NCI-H2227 (cell line): ENCODE results near the gene TUNAR.
A peak's percentile ranks its signal among the peaks of the same experiment; 100 is the strongest.

Experiments used
- DNase-seq: peaks from one replicate; lab custom pipeline; 2025; ENCODE audit not compliant: unreplicated experiment; lab: John Stamatoyannopoulos, UW

Gene TUNAR

DNA sequence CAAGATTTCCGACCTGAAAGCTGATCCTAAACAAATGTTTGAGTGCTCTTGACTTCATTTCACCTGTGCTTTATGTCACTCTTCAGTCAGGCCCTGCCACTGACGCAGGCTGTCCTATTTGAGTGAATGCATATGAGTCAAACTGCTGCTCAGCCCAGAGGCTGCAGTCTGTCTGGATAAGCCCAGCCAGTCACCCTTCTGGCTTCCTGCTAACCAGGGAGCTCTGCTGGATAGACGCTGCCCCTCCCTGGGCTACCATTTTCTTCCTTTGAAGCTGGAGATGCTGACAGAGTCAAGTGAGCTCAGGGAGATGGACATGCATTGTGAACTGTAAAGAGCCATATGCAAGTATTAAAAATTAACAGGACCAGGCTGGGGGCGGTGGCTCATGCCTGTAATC is 5.1 kb upstream of the TUNAR start:
- DNase-seq, result no peak

DNA sequence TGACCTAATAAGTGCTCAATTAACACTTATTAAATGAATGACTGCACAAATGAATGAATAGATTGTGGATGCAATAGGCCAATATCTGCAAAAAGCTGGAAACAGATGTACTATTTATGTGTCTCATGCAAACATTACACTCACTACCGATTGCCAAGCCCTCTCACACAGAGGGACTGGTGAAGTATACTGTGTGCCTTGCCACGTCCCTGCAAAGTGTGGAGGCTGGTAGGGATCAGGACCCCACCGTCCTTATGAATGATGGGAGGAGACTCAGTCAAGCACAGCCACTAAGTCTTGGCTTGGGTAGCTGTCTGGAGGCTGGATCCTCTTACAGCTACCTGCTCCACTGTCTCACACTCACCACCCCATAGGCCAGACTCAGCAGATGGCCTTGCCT is 3.9 kb upstream of the TUNAR start:
- DNase-seq, result no peak

DNA sequence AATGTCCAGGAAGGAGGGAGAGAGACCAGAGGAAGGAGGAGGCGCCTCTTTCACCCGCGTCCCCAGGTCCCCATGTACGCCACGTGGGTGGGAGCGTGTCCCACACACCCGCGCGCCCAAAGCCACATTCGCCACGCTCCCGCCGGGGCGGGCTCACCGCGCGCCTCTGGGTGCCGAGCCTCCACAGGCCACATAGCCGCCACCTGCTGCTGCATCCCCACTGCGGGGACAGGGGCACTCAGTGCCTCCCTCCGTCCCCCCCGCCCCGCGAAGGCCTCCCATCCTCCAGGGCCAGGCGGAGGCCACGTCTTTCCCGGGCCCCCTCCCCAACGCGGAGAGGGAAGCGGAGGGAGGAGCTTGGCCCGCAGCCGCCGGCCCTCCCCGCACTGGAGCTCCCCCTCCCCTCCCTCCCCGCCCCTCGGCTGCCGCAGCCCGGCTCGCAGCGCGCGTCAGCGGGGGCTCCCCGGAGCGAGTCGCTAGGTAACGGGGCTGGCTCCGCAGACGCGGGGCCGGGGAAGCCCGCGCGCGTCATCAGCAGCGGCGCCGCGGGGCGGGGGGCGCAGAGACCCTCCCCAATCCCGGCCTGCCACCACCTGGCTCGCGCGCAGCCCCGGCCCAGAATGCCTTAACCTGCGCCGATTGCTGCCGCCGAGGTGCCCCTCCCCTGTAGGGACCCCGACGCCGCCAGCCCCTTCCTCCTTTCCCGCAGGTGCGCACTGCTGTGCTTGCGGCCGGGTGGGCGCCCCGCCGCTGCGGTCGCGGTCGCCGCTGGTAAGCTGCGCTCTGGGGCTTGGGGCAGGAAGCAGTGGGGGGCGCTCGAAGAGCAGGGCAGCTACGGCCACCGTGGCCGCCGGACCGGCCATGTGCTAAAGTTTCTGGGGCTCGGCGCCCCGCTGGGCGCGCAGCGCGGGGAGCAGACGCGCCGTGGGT is 536 bp upstream of the TUNAR start:
- DNase-seq, result peak; percentile 86

DNA sequence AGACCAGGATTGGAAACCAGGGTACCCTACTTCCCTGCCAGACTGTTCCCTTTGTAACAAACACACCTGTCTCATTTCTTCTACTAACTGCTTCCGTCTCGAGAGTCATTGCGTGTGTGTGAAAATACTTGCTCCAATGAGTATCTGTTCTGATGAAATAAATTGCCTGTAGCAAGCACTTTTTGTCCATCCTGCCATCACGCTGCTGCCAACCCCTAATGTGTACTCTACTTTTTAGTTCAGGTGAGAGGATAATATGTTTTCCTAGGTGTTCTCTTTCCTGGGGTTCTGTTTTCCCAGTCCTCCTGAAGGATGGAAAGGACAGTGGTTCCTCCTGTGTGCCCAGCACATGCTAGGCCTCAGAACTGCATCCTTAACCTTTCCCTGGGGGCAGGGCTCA is 1.0 kb downstream of the TUNAR start:
- DNase-seq, result no peak

DNA sequence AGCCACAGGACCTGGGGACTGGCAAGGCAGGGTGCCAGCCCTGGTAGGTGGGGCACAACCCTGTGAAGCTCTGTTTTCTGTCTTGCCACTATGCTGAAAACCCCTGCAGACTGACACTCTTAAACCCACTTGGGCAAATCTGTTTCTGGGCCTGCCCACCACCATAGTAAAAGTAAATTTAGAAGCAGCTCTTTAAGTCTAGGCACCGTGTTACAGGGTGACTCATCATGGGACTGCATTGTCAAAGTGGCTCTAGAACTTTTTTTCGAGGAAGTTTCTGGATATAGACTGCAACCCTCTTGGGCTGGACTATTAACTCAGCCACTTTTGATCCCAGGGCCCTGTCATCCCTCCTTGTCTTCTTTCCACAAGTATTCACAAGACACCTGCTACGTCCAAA is 7.7 kb downstream of the TUNAR start:
- no peak for DNase-seq

DNA sequence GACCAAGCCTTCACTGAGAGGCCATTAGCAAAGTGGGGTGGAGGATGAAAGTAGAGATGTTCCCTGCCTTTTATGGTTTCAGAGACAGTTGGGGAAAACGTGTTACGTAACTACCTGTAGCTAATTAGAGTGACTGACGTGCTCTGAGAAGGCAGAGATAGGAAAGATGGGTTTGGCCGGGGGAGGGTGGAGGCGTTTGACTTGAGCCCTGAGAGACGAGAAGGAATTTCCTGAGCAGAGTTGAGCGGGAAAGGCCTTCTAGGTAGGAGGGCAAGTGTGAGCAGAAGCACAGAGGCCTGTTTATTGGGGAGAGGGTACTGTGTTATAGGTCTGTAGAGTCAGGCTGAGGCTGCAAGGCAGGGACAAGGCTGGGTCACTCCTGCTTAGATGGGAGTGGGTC is 8.6 kb downstream of the TUNAR start:
- no peak for DNase-seq

DNA sequence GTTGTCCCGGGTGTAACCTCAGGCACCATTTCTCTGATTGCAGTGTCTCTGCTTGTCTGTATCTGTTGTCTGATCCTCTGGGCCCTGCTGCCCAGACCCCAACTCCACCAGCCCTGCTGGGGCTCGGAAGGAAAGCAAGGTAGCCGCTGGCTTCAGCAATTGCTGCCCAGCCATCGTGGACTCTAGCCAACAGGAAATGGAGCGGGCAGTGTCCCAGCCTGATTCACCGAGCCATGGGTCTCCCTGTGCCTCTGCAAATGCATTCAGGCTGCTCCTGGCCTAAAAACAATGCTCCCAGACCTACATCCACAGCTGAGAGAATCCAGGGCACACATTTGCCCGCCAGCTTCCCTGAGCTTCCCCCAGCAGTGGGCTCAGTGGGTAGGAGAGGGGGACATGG is 9.2 kb downstream of the TUNAR start:
- DNase-seq, result no peak

DNA sequence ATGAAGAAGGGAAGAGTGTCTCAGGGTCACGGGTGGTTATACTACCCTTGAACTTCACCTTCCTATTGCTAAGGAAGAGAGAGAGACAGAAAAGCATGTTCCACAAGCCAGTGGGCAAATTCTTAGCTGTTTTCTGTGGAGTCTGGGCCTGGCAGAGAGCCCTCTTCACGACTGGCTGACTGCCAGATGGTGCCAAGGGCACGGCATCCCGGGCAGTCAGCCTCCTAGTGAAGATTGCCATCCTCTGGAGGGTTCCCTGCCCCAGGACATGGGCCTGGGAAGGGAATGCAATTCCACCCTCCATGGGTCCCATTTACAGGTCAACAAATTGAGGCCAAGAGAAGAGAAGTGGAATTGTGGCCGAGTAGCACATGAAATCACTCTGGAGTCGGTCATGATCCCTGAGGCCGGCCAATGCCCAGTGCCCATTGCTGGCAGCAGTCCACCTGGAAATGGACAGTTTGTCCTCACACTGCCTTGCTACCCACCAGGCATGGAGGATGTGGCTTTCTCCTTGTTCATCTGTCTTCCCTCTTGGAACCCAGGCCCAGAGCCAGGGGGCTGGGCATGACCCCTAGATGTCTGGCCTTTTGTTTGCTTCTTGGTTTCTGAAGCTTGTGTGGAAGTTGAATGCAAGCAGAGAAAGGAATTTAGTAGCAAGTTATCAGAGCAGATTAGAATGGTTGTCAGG is 9.9 kb downstream of the TUNAR start:
- DNase-seq, result no peak

DNA sequence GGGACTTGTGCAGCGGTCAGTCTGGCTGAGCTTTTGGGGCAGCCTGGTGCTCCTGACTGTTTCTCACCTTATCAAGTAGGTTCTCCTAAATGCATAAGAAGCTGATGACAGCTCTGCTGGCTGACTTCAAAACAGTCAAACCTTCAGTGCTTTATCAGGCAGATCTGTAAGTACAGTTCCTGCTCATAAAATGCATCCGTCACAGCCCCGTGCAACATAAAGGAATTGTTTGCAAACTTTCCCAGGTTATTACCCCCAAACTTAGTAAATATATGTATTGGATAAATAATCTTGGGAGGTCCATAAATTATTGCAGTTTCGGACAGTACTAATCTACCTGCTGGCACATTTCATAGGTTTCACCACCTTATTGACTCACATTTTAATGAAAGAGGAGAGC is 10.7 kb downstream of the TUNAR start:
- no peak for DNase-seq

DNA sequence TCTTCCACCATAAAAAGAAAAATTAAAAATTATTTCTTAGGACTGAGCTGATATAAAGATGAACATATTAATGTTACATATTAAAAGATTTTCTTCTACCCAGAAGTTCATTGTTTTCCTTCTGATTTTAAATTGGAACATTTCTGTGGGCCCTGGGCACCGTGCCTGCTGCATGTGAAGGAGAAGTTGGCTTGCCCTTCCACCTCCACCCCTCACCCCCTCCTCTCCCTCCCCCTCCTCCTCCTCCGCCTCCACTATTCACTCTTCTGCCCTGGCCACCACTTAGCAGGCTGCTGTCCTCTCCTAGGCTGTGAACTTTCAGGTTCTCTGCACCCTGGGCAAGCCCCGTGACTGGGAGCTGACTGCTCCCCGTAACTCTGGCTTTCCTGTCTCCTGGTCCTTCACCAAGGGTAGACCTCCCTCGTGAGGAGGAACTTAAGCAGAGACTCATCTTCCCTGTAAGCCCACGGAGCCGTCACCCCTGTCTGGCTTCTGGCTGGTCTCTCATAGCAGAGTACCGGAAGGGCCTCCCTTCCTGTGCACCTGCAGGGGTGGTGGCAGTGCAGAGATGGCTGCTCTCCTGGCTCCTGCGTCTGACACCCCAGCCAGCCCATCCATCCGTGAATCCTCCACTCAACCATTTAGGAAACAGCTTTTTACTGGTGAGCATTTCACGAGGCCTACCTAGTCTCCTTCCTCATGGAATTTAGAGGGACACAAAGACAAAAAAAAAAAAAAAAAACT is 12.8 kb downstream of the TUNAR start:
- no peak for DNase-seq

DNA sequence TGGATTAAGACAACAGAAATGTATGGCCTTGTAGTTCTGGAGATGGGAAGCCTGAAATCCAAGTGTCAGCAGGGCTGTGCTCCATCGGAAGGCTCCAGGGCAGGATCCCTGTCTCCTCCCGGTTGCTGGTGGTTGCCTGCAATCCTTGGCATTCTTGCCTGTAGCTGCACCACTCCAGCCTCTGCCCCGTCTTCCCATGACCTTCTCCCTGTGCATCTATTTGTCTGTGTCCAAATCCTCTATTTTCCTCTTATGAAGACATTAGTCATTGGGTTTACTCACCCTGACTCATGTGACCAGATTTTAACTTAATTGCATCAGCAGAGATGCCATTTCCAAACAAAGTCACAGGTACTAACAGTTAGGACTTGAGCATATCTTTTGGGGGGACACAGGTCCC is 15.1 kb downstream of the TUNAR start:
- no peak for DNase-seq

DNA sequence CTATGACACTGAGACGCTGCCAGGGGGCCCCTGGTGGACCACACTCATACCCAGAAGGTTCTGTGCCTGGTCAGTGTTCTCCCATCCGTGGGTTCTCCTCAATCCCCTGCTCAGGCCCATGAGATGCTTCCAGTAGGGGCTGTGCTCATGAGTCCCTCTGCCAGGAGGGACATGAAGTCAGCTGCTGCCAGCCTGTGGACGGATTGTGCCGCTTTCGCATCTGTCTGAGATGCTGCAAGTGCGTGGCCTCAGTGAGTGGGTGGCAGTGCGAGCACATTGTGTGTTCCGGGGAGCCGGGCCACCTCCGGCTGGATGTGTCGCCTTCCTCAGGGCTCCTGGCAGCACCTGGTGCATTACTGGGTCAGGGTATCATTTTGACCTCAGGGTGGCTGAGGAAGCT is 15.5 kb downstream of the TUNAR start:
- DNase-seq, result no peak

DNA sequence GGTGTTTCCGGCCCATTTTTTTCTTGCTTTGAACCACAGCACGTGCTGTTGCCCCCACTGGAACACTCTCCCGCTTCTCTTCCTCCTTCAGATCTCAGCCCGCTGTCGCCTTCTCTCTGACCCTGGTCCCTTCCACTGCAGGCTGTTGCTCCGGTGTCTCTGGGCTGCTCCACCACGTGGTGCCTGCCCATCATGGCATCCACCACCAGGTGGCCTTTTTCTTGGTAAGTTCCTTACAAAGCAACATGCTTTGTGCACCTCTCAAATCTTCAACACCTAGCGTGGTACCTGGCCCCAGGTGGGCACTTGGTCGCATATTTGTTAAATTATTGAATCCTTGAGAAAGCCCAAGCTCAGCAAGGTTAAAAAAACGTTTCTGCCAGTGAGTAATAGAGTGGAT is 19.1 kb downstream of the TUNAR start:
- peak; percentile 2 for DNase-seq

DNA sequence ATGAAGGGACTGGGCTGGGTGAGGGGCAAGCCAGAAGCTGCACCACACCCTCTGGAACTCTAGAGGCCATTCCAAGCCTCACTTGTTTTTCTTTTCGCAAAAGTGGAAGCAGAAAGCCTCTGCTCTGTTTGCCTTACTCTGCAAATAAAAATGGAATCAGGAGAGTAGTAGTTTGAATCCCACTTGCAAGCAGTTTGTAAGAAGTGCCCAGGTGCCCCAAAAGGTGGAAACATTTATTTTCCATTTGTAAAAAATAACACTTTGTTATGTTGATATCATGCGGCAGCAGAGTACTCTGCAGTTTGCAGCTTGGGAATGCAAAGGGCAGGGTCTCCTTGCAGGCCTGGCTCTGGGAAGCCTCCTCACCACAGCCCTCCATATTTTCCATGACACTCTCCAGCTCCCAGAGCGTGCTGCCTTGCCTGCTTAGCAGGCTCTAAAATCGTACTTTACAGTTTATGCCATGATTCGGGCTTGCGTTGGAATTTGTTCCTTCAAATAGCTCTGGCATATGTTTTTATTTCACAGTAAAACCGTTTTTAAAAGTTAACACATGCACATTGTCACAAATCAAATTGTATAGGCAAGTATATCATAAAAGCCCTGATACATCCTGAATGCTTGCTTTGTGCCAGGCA is 20.0 kb downstream of the TUNAR start:
- no peak for DNase-seq

DNA sequence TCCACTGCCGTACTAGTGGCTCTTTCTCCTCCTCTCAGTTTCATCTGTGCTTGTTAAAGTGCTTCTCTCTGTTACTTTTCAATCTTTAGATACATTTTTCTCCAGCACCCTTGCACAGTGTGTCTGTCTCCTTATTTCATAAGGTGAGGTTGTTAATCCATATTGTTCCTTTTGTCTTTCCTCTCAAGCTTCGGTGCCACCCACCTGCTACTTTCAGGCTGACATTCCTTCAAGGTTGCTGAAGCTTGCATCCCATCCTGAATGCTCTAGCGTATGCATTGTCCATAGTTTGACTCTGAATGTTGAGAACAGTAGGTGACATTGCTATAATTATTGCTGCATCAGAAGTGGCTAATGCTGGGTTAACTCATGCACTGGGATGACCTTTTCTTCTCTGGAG is 20.6 kb downstream of the TUNAR start:
- no peak for DNase-seq

DNA sequence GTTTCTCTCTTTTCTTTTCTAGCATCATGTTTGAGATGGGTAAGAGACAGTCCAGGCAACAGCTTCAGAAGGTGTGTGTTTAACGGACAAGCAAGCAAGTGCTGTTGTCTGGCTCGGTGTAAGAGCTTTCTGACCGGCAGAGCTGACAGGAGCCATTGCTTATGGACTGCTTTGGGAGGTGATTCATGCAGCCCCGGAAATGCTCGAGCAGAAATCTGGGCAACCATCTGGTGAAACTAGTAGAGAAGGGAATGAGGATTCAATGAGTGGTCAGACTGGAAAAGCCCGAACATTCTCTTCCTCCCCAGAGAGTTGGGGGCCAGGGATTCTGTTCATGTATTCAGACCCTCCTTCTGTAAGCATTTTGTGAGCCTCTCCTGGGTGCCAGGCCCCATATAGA is 24.4 kb downstream of the TUNAR start:
- DNase-seq, result no peak

DNA sequence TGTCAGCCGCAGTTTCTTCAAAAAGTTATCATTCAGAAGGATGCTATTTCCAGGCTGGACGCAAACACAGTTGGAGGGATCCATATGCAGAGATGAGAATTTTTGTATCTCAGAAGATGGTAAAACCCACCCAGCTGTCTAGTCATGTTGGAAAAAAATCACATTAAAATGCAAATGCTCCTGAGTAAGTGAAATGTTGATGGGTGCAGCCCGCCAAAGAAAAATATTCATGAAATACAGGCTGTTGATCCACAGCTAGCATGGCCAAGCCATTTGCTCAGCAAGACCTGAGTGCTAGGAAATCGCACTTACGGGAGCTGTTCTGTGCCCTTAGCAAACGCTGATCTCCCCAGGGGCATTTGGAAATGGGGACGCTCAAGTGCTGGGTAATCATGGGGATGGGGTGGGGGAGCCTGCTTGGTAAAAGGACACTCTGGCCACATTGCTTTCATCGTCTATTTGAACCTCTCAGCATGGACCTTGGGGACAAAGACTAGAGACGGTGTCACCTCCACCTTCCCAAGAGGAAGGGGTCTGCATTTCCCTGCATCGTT is 25.7 kb downstream of the TUNAR start:
- DNase-seq, result no peak

DNA sequence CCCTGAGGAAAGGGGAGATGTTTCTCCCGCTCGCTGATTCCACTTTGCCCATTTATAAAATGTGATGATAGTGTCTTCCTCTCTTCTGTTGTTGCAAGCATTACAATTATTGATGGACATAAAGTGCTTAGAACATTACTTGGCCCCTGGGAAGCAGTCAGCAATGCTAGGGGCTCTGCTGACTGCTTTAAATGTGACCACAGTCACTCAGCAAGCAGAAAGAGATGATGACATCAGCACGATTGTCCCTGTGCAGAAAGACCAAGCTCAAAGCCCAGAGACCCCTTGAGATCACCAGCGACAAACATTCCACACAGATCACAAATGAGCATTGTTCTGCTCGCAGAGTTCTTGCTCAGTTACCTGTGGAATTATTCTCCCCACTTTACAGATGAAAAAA is 26.5 kb downstream of the TUNAR start:
- DNase-seq, result no peak

DNA sequence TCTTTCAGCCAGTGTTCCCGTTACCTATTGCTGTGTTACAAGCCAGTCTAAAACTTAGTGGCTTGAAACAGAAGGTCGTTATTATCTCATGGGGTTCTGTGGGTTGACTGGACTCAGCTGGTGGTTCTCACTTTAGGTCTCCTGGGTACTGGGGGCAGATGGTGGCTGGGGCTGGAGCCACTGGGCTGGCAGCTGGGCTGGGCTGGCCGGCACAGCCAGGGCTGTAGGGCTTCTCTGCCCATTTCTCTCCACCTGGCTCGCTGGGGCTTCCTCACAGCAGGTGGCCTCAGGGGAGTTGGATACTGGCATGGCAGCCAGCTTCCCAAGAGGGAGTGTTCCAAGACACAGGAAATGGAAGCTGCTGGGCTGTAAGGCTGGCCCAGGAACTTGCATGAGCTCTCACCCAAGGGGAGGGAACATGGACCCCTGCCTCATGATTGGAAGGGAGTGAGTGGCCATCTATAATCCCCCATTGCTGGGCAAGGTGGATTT is 27.0 kb downstream of the TUNAR start:
- DNase-seq, result no peak

DNA sequence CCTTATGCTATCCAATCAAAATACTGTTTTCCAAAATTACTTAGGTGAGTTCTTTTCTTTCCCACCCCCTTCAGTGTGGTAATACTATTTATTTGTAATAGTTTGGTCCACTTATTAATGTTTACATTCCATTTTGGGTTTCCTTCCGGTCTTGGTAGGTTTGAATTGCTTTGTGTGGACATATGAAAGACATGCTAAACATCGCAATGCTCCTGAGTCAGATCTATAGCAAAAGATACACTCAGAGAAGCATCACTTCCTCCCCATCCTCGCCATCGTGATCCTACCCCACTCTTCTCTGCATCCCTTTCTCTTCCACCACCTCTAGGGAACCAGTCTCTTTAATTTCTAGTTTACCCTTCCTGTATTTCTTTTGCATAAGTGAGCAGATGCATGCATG is 30.0 kb downstream of the TUNAR start:
- no peak for DNase-seq

DNA sequence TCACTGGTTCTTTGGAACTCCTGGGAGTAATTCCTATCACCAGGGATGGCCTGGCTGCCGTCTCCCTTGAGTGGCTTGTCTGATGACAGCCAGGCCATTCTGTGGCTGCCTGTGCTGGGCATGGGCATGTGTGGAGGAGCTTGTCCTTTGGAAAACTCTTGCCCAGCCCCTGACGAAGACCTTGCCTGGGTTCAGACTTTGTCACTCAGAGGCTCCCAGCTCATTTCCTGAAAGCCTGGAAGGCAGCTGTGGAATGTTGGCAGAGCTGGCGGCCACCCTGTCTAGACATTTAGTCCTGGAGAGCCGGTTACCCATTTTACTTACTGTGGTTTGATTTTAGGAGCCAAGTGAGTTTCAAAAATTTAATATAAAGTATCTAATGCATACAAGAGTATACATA is 34.0 kb downstream of the TUNAR start:
- no peak for DNase-seq
